Astrocyte of the spinal cord (primary cell): ENCODE results near the gene SS18.

Experiments
- DNase-seq: peaks from one replicate; pipeline ENCODE4 v3.0.0; 2011; ENCODE audit warnings: low read depth, low spot score
- H3K4me3 ChIP-seq: 2 replicates; pipeline ENCODE4 v1.5.1; 2011; ENCODE audit warnings: low read depth, mild to moderate bottlenecking, low read length, moderate library complexity
- CTCF ChIP-seq: IDR thresholded peaks from 2 replicates; pipeline ENCODE4 v1.5.1; 2012; ENCODE audit warnings: low read depth, mild to moderate bottlenecking, low read length, inconsistent platforms
- in situ Hi-C: cut with HindIII; loops from 2 replicates; pipeline ENCODE4 v1.10.0; 2017; ENCODE audit warnings: low sequenced_read_pairs

Gene SS18

GRCh38 chr18:26036635-26037034 lies 53.8 kb downstream of the SS18 start:
- no peak for DNase-seq
- no peak overlapping the region for H3K4me3 ChIP-seq
- TF ChIP-seq CTCF, result no peak
- in situ Hi-C loops, result no loop called here

GRCh38 chr18:26034850-26035497 lies 55.4 kb downstream of the SS18 start:
- in situ Hi-C loops, result no loop called here
- no peak for DNase-seq
- TF ChIP-seq CTCF, result no peak
- no peak overlapping the region for H3K4me3 ChIP-seq

GRCh38 chr18:26022585-26022984 lies 67.8 kb downstream of the SS18 start:
- in situ Hi-C loops, result no loop called here
- TF ChIP-seq CTCF, result no peak
- no peak for DNase-seq

GRCh38 chr18:26021061-26021754 lies 69.2 kb downstream of the SS18 start:
- H3K4me3 ChIP-seq, result no peak overlapping the region
- TF ChIP-seq CTCF, result no peak
- in situ Hi-C loops, result no loop called here
- DNase-seq, result no peak

More at GRCh38 chr18:26022585-26022984, 67.8 kb downstream of the SS18 start:
- H3K4me3 ChIP-seq, result no peak overlapping the region

- no peak for TF ChIP-seq CTCF
- H3K4me3 ChIP-seq, result no peak overlapping the region
- DNase-seq, result no peak
- in situ Hi-C loops, result no loop called here
Observed at GRCh38 chr18:26017929-26018328, 72.5 kb downstream of the SS18 start.

GRCh38 chr18:26014462-26014861 lies 76.0 kb downstream of the SS18 start:
- in situ Hi-C loops, result no loop called here
- no peak for DNase-seq
- no peak overlapping the region for H3K4me3 ChIP-seq
- no peak for TF ChIP-seq CTCF
